Psoas muscle (tissue), 8 donors: ENCODE results near the gene AKR7A2. TPM values are rescaled to one million over a fixed set of nuclear protein-coding genes. Genes with fewer than 3 reads are reported as not detected.

Experiments used
- ATAC-seq, 4 donors: fragments of 200-7000 bp; cut with Tn5 transposase; one replicate each; pipeline ENCODE4 v1.9.1; 2020; ENCODE audit warnings: moderate library complexity in 3 of 4, mild to moderate bottlenecking in 2 of 4
- DNase-seq, 2 donors: peaks; one replicate each; pipeline ENCODE4 v3.0.0-alpha.2; 2020
- H3K27ac ChIP-seq: fragments of 200-600 bp; one replicate; pipeline ENCODE4 v1.8.0; 2022
- H3K27me3 ChIP-seq, 3 donors: fragments of 200-600 bp in 1 of 3; one replicate each; pipeline versions ENCODE4 v1.6.1 to v1.8.0; 2013 to 2022; ENCODE audit warnings: low read length in 2 of 3, mild to moderate bottlenecking in 2 of 3, moderate library complexity in 1 of 3; ENCODE audit not compliant: insufficient read depth in 3 of 3
- H3K36me3 ChIP-seq, 2 donors: fragments of 200-600 bp in 1 of 2; one replicate each; pipeline versions ENCODE4 v1.6.1 to v1.8.0; 2013 to 2022; ENCODE audit warnings: low read depth in 1 of 2, mild to moderate bottlenecking in 1 of 2, moderate library complexity in 1 of 2; ENCODE audit not compliant: insufficient read depth in 1 of 2
- H3K4me1 ChIP-seq: fragments of 200-600 bp; one replicate; pipeline ENCODE4 v1.8.0; 2022
- H3K4me3 ChIP-seq: fragments of 200-600 bp; one replicate; pipeline ENCODE4 v1.8.0; 2022; ENCODE audit warnings: mild to moderate bottlenecking
- H3K9me3 ChIP-seq: fragments of 200-600 bp; one replicate; pipeline ENCODE4 v1.8.0; 2022
- CTCF ChIP-seq: fragments of 200-600 bp; IDR thresholded peaks from one replicate; pipeline ENCODE4 v1.8.0; 2022; ENCODE audit warnings: antibody characterized with exemption
- WGBS, 3 donors: extraction: QIAGEN DNeasy Blood & Tissue Kit; methylation state at CpG; one replicate each; pipeline versions ENCODE4 v1.1.6 to v1.1.7; 2013; 5-methylcytosine and 5-hydroxymethylcytosine counted together
- intact Hi-C, 2 donors: fragments of 100-400 bp; cut with DNase I; formaldehyde crosslinking; loops; one replicate each; pipeline versions ENCODE4 v1.11.0 to v1.14.2; 2022
- polyA plus RNA-seq, 3 donors: library from polyadenylated mRNA; stranded (reverse); fragments of 200-250 nt; gene quantifications; one replicate each; pipeline ENCODE4 v1.2.3, GENCODE V29; 2013
- total RNA-seq, 4 donors: library from RNA; stranded (reverse); fragmentation: NEBNext Ultra II Directional in 2 of 4; extraction: Animal tissue kit (Norgen Biotek cat#: 25700) in 2 of 4; gene quantifications; one replicate each; pipeline versions ENCODE4 v1.2.1 to v1.2.4, GENCODE V29; 2021 to 2023
- donor health status: healthy with polysubstance abuse.
- donor health status: DM: no; HTN: no; CAD: no; lungs with moderate emphysema.
- donor health status: Bipolar disorder and iron deficiency.
- donor health status: healthy.
- donor health status: DM: yes; HTN: yes; CAD: no.
- donor health status: DM: no; HTN: no; CAD: no.
- donor health status: DM: no; HTN: no; CAD: no.
- donor health status: DM: yes; HTN: yes; CAD: no.

Gene AKR7A2
- total and polyA plus RNA-seq, 7 donors, result 24.6 to 52.2 (median 30.3) TPM

DNA sequence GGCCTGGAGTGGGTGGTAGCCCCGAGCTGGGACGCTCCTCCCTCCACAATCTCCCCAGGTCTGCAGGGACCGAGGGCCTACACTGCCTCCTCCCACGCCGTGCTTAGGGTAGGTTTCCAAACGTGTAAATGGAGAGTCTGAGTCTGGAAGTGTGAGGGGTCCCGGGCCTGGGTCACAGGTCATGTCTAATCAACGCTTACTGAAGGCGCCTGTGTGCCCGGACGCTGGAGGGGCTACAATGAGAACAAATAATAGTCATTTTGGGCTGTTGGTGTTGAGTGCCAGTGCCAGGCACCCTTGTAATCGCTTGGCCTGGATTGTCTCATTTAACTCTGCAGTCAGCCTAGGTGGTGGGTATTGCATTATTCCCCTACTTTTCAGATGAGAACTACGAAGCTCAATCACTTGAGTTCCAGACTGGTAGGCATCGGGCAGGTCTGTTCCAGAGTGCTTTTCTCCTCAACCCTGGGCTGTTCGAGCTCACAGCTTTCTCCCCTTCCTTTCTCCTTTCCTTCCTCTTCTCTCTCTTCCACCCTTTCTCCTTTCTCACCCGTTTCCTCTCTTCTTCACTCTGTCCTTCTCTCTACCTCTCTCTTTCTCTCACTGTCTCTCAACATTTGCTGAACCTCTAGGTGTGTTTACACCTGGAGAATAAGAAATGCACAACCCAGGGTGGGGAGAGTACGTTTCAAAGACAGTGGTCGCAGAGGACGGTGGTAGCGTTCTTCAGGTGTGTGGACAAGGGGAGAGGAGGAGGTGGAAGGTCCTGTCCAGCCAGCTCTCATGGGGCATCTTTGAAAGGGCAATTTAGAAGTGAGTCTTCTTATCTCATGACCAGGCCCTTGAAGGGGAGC, 1.1 kb upstream of the AKR7A2 start:
- DNase-seq (no peak), ATAC-seq (no peak)
- peak overlapping the region; percentile 99 for H3K27ac ChIP-seq
- no peaks in the 10 kb centered on the region for H3K9me3 ChIP-seq
- H3K4me3 ChIP-seq, result peak overlapping the region; percentile 97
- H3K36me3 ChIP-seq, result peaks cover 0 to 18% of the 10 kb centered on the region in 2 donors
- H3K4me1 ChIP-seq, result peaks cover 28% of the 10 kb centered on the region
- H3K27me3 ChIP-seq, result no peaks in the 10 kb centered on the region
- TF ChIP-seq CTCF, result no peak
- 33 to 39% (median 34%) methylated on average over 20 of the region's 20 CpGs for WGBS, 3 donors
- intact Hi-C loops, result loop anchor here in 1 of 2 donors (5.0 kb wide), 1 partner anchor 61 kb away; the partner anchor contains the start of genes EMC1 and MRTO4

DNA sequence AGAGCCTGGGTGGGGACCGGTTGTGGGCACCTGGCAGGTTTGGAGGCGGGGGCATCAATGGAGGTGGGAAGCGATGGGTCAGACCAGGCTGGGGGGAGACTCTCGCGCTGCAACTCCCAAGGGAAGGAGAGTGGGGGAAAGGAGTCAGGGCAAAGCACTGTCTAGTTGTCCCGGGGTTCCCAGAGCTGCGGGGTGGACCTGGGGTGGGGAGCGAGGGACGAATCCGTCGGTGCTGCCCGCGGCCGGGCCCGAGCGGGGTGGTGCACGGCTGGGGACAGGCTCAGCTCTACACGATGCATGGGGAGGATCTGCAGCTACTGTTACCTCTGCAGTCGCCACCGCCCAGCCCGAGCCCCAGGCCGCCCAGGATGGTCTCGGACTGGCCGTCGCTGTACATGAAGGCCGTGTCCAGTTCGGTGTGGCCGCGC, 427 bp downstream of the AKR7A2 start:
- Histone ChIP-seq H3K4me1 (peaks cover 28% of the 10 kb centered on the region), H3K36me3 (peaks cover 0 to 26% of the 10 kb centered on the region in 2 donors), H3K27me3 (no peaks in the 10 kb centered on the region), H3K4me3 (peak overlapping the region; percentile 97), H3K27ac (peak overlapping the region; percentile 99), H3K9me3 (no peaks in the 10 kb centered on the region)
- 1% methylated on average over 21 to 29 of the region's 29 CpGs for WGBS, 3 donors
- no peak for ATAC-seq
- intact Hi-C loops, result loop anchor here in 1 of 2 donors (5.0 kb wide), 1 partner anchor 59 kb away; the partner anchor contains the start of genes EMC1 and MRTO4
- peak in 1 of 2 donors; percentile 66 for DNase-seq
- no peak for TF ChIP-seq CTCF

DNA sequence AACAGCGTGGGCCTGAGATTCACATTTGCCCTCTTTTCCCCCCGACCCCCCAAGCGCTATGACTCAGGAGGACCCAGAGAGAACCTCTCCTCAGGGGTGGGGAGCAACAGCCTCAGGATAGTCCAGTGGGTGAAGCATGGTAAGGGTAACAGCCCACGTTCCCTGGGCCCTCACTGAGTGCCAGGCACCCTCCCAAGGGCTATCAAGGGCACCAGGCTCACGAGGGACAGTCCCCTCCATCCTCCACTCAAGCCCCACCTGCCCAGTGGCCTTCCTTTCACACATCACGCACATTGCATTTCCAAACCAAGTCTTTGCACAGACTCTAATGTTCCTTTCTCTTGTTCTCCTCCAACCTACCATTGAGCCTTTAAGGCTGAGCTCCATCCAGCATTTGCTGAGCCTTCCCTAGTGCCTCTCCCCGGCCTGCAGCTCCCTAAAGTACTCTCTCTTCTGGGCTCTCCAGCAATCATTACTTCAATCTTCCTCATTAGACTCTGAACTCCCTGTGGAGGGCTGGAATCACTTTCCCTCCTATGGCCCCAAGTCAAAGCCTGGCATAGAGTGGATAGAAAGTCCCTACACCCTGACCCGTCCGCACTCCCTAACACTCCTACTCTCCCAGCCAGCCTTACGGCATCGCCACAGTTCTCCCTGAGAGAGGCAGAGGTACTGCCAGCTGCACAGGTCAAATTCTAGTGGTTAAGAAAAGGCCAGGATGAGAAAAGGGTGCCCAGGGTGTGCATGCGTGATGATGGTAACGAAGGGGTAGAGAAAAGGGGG, 1.0 kb downstream of the AKR7A2 start:
- WGBS, 3 donors, result 41 to 46% (median 43%) methylated on average over 13 of the region's 13 CpGs
- peaks cover 0 to 32% of the 10 kb centered on the region in 2 donors for H3K36me3 ChIP-seq
- H3K27ac ChIP-seq, result no peak overlapping the region
- peaks cover 28% of the 10 kb centered on the region for H3K4me1 ChIP-seq
- no peaks in the 10 kb centered on the region for H3K9me3 ChIP-seq
- intact Hi-C loops, result loop anchor here in 1 of 2 donors (5.0 kb wide), 1 partner anchor 59 kb away; the partner anchor contains the start of genes EMC1 and MRTO4
- no peak for TF ChIP-seq CTCF
- DNase-seq (no peak), ATAC-seq (no peak)
- no peaks in the 10 kb centered on the region for H3K27me3 ChIP-seq
- H3K4me3 ChIP-seq, result peak overlapping the region; percentile 97

DNA sequence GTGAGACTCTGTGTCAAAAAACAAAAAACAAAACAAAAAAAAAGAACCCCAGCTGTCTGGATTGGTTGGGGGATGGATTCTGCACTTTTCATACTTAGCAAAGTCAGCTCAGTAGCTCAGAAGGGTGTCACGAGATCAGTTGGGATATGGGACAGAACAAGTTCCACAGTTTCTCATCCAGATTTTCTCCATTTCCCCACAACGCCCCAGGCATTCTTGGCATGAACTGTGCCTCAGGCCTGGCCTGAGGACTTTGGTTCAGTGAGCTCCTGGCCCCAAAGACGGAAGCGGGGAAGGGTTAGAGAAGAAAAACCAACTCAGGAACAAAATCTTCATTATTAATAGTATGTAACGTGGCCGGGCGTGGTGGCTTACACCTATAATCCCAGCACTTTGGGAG, 1.9 kb downstream of the AKR7A2 start:
- TF ChIP-seq CTCF, result no peak
- peaks cover 20% of the 10 kb centered on the region for H3K4me1 ChIP-seq
- no peaks in the 10 kb centered on the region for H3K9me3 ChIP-seq
- no peak overlapping the region for H3K27ac ChIP-seq
- intact Hi-C loops, result loop anchor here in 1 of 2 donors (5.0 kb wide), 1 partner anchor 58 kb away; the partner anchor contains the start of genes EMC1 and MRTO4
- no peak overlapping the region for H3K4me3 ChIP-seq
- no peaks in the 10 kb centered on the region for H3K27me3 ChIP-seq
- WGBS, 3 donors, result 86 to 92% (median 90%) methylated on average over 7 of the region's 7 CpGs
- no peak for DNase-seq
- ATAC-seq, result no peak
- H3K36me3 ChIP-seq, result peaks cover 5 to 41% of the 10 kb centered on the region in 2 donors
